HL-60/S4 (cell line): ENCODE results near the gene TRIM21.
"Not testable (repeated sequence)": the region's sequence is repeated elsewhere in the genome, so short reads cannot be mapped to it uniquely, and the experiment has no call there.

Experiments used
- in situ Hi-C: fragments of 300-500 bp; cut with MboI; formaldehyde crosslinking; loops from 2 replicates; pipeline ENCODE4 v1.14.3; 2022; ENCODE audit warnings: low sequenced_read_pairs

The TRIM21 gene

DNA sequence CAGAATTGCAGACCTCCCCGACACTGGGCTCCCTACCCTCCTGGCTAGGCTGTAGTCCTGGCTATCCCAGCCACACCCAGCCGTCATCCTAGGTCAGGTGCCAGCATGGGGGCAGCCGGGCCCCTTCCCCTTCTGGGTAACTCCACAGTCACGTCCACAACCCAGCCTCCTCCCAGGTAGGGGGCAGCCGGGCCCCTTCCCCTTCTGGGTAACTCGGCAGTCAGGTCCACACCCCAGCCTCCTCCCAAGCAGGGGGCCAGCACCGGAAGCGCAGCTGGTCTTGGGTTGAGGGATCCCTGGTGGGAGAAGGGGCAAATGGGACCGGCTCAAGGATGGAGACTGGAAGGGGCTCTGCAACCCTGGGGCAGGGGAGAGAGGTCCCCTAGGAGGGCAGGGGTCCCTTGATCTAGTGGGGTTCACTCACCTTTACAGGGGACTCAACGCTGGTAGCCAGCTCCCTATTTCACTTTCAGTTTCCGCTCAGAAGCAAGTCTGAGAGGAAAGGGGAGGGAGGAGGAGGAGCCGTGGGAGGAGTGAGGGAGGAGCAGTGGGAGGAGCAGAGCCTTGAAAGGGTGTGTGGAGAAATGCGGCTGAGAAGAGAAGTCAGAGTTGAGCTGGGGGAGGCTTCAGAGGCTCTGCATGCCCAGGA is at the start of gene TRIM21:
Gene TRIM21, minus strand, starts transcription at position 494 of the 649 bp plus-strand sequence. CDS start 3,293 bp downstream, outside the sequence.
- in situ Hi-C loops: no loop called here

DNA sequence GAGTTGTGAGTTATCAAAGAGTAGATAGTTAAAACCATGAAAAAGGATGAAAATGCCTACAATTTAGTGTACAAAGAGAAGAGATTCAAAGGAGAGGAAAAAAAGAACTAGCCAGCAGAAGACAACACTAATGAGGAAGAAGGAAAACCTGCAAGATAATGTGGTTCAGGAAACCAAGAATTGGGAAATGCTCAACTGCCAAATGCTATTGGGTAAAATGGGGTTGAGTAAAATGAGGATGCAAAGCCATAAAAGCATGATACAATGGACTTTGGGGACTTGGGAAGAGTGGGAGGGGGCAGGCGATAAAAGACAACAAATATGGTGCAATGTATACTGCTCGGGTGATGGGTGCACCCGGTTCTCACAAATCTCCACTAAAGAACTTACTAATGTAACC is 48.0 kb upstream of the TRIM21 start:
- in situ Hi-C loops: no loop called here

DNA sequence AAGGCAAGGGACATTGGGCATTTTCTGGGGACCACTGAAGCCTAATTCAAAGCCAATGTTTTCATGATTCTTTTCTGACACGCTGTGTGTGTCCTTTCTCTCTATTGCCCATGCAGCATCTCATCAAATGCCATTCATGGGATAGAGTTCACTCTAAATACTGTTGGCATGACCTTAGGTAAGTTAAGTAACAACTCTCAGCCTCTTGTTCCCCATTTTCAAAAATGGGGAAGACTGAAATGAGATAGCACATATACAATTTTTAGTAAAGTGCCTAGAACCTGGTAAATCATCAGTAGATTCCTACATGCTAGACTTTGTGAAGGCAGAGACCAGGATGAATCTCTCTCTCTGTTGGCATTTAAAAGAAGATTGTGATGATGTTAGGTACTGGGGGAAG is 42.9 kb upstream of the TRIM21 start:
- in situ Hi-C loops: no loop called here

DNA sequence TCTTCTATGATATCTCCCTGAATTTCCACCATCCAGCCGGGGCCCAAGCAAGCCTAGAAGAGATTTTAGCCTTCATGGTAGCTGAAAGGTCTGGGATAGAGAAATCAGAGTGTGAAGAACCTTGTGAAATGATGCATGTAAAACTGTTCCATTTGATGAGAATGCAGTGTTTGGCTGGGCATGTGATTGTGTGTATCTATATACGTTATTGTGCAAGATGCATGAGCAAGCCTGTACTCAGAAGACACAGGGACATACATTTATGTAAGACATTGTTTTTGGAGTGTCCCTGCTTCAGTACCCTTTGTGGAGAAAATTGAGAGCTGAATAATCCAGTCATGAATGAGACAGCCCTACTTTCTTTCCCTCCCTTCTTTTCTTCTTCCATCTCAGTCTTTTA is 40.4 kb upstream of the TRIM21 start:
- in situ Hi-C loops: no loop called here

DNA sequence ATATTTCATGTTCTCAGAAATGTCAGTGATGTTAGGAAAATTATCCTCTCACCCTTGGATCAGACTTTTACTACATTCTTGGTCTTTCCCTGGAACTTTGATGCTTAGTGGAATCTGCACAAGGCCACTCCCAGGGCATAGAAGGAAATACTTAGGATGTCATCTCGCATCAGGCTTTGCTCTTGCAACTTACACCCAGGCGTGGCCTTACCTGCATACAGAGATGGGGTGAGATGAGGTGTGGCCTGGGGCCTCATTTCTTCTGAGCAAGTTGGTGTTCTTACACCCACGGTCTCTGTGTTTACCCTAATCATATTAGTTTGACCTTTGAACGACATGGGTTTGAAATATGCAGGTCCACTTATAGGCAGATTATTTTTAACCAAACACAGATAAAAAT is 36.5 kb upstream of the TRIM21 start:
- in situ Hi-C loops: no loop called here

DNA sequence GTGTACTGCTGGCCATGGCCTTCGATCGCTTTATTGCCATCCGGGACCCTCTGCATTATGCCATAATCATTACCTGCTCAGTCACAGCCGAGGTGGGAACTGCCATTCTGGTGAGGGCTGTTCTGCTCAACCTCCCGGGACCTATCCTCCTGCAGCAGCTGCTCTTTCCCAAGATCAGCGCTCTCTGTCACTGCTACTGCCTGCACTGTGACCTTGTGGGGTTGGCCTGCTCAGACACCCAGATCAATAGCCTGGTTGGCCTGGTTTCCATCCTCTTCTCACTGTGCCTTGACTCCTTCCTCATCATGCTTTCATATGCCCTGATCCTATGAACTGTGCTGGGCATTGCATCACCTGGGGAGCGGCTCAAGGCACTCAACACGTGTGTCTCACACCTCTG is 24.9 kb upstream of the TRIM21 start:
- in situ Hi-C loops: no loop called here

DNA sequence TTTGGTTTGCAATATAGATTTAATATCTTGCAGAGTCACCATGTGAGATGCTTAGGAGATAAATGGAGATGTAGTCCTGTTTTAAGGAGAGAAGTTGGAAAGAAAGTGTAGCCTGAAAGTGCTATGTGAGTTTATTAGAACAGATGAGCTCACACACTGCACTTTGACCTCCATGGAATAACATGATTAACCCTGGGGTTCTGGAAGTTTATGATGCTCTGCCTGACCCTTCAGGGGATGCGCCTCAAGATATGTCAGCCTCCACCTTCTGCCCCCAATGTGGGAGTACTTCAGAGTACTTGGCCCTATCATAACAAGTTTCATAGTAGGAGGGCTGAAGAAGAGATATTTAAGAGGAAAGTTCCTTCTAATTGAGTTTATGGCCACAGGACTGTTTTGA is 23.3 kb upstream of the TRIM21 start:
- in situ Hi-C loops: no loop called here

DNA sequence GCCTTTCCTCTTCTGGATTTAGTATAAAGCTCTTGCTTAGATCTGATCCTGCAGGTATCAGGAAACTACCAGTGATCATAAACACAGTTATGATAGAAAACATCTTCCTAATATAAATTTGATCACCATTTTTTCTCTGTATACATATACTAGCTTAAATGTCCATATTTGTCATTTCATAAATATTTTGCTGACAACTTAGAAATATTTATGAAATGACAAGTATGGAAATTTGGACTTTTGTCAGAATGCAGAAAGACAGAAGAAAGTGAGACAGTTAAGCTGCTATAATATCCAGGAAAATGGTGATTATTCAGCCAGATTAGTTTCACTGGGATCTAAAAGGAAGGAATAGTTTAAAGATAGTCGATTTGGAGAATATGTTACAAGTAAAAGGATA is 22.8 kb upstream of the TRIM21 start:
- in situ Hi-C loops: no loop called here

DNA sequence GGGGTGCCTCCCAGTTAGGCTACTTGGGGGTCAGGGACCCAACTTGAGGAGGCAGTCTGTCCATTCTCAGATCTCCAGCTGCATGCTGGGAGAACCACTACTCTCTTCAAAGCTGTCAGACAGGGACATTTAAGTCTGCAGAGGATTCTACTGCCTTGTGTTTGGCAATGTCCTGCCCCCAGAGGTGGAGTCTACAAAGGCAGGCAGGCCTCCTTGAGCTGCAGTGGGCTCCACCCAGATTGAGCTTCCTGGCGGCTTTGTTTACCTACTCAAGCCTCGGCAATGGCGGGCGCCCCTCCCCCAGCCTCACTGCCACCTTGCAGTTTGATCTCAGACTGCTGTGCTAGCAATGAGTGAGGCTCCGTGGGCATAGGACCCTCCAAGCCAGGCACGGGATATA is 12.7 kb upstream of the TRIM21 start:
- in situ Hi-C loops: not testable (repeated sequence)

DNA sequence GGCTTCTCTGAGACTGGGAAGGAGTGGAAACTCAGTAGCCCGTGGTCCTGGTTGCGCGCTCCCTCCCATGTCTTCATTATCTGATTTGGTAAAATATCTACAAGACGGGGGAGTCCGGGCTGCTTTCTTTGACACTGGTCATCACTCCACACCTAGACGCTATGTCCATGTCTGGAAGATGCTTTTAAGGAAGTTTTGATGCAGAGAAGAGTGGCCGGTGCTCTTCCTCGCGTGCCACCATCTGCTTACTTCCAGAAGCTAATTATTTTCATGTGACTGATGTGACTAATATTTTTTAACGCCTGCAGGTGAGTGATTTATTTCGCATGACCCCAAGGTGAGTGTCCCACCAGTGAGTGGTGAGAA is 339 bp upstream of the TRIM21 start:
- in situ Hi-C loops: no loop called here

DNA sequence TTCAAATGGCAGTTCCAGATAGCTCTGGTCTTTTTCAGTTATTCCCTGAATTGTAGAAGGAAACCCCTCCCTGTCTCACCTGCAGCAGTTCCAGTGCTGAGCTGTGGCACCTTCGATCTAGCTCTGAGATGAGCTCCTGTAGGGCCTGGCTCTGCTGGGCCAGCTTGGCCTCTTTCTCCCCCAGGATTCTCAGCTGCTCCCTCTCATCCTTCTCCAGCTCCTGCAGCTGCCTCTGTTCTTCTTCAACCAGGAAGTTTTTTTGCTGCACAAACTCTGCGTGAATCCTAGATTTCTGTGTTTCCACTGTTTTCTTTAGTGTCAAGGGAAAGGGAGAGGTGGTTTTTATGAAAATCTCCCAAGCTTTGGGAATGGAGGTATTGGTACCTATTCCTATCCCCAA is 5.3 kb downstream of the TRIM21 start:
- in situ Hi-C loops: no loop called here

DNA sequence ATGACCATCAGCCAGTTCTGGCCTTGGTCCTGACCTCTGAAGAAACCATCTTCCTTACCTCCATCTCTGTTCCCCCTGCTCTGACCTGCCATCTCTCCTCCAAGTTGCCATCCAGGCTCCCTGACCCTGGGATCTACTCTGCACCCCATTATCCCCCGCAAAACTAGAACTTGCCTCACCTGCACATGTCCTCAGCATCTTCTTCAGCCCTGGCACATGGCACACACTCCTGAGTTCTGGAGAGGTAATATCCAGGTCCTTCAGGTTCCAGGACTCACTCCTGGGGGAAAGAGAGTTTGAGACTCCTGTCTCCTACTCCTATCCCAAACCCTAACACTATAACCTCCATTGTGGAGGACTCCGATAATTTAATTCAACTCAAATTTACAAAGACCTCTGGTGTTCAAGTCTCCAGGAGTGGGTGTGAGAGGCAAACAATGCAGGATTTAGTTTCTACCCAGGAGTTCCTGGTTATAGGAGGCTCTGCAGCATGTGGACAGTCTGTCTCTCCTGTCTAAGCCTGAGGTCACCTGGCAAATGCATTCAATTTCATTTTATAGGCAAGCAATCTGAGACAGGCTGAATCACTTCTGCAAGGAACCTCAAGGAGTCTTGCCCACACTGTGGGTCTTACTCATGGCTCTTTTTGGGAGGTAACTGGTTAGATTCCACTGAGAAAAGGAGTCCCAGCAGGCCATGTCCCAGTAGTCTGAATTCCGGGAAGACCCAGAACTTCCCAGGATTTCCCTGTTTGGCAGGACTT is 7.3 kb downstream of the TRIM21 start:
- in situ Hi-C loops: no loop called here

DNA sequence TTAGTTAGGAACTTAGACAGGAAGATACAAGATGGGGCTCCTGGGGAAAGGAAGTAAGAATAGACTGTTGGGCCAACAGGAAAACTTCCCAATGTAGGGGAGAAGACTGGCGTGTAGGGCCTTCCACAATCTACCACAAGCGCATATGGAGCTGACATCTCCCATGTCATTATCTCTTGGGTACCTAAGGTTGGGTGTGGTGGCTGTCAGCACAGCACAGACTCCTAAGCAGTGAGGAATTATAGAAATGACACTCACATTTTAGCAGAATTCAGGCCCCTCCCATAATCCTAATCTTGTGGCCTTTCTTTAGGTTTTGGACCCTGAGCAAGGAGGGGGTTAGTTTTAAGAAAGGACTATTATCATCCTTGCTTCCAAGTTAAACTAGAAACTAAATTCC is 11.6 kb downstream of the TRIM21 start:
- in situ Hi-C loops: no loop called here

DNA sequence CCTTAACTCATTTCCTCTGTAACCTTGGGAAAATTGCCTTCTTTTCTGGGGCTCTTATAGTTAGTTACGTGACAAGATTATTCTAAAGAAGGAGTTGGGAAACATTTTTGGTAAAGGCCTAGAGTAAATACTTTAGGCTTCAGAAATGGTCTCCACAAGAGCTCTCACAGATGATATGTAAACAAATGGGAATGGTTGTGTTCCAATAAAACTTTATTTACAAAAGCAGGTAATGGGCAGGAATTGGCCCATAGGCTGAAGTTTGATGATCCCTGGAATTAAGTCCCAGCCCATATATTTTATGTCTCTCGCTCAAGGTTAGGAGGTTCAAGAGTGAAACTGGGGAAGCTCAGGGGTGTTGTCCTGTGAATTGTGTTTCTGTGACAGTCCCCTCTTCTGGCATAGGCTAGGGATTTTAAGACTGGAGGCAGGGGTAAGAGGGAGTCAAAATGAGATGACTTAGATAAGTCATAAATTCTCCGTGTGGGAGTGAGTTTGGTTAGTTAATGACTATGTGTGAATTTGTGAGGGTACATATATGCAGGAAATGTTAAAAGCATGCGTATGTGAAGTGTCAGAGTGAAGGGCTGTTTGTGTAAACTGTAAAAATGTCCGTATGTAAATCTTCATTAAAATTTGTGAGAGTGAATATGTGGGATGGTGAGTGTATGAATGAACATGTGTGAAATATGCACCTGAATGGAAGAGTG is 17.9 kb downstream of the TRIM21 start:
- in situ Hi-C loops: no loop called here

DNA sequence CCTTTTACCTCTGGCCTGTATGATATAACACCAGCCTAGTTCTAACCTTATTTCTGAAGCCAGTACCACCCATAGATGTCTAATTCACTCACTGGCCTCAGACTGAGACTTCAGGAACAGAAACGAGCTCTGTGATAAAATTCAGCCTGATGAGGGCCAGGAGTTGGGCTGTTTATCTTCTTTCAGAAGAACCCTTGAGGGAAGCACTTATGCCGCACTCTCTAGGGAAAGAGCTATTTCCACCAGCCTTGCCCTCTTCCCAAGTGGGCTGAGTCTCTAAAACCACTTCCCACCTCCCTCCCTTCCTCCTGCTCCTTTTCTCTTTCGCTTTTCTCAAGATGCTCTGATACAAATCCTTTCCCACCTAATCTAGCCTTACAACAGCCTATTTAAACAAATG is 23.3 kb downstream of the TRIM21 start:
- in situ Hi-C loops: no loop called here

DNA sequence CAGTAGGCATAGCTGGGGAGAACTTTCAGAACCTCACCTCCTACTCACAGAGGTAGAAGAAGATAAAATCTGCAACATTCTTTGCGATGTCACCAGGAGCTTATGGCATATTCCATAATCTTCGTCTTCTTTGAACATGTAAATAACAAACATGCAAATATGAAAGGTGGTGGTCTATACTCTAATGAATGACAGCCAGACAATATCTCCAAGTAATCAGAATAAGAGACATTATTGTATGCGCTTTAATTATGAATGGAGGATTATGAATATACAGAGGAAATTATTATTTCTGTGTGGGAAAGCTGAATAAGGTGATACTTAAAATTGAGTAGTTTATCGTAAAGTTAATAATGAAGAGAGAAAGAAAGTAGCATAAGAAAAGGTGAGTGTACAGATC is 25.2 kb downstream of the TRIM21 start, which contains the start of gene OR52B4:
Gene OR52B4, minus strand, starts transcription at position 101 of the 400 bp plus-strand sequence. Its CDS starts 91 bp downstream, at position 10.
- in situ Hi-C loops: no loop called here

DNA sequence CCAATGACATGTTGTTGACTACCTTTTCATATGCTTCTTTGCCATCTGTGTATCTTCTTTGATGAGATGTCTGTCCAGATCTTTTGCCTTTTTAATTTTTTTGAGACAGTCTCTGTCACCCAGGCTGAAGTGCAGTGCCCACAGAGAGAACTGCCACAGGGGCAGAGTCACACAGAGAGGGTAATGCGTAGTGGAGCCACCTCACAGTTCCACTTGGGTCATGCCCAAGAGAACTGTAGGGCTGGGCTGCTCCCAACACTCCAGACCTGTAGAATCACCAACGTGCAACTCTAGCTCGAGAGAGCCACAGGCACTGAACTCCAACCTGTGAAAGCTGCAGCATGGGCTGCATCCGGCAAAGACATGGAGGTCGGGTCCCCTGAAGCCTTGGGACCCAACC is 45.4 kb downstream of the TRIM21 start:
- in situ Hi-C loops: not testable (repeated sequence)

DNA sequence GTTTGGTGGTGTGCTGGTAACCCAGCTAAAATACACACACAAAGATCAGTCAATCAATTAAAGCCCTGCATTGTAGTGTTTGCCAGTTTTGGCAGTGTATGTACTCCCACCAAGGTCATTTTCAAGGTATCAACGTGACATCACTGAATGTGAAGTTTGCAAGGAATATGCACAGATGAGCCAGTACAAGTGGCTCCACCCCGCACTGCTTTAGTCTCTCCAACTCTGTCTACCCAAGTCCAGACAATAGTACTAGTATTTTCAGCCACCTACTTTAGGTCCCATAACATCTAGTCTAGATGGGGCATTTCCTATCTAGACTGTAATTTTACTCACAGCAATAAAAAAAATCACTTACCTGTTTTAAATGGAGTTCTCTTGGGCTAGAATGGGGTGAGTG is 48.1 kb downstream of the TRIM21 start:
- in situ Hi-C loops: not testable (repeated sequence)
